GM19395 (cell line): ENCODE results near the gene SERPINA1.

ENCODE experiments used
- ATAC-seq: cut with Tn5 transposase; IDR thresholded peaks from one replicate; pipeline ENCODE4 v1.9.1; 2021; ENCODE audit warnings: mild to moderate bottlenecking, moderate library complexity; ENCODE audit not compliant: unreplicated experiment

SERPINA1 gene

GRCh38 chr14:94398182-94398479, 9.7 kb upstream of the SERPINA1 start:
- ATAC-seq = no peak

- no peak for ATAC-seq
Measured at GRCh38 chr14:94397289-94398181, 9.1 kb upstream of the SERPINA1 start.

GRCh38 chr14:94396628-94397225, 8.3 kb upstream of the SERPINA1 start:
- ATAC-seq = no peak

- ATAC-seq = no peak
Measured at GRCh38 chr14:94395888-94396574, 7.6 kb upstream of the SERPINA1 start.

GRCh38 chr14:94395282-94395887, 7.0 kb upstream of the SERPINA1 start:
- ATAC-seq = no peak

GRCh38 chr14:94394581-94395207, 6.3 kb upstream of the SERPINA1 start:
- ATAC-seq = no peak

GRCh38 chr14:94394025-94394493, 5.7 kb upstream of the SERPINA1 start:
- ATAC-seq = no peak

GRCh38 chr14:94393474-94393873, 5.1 kb upstream of the SERPINA1 start:
- ATAC-seq = no peak

GRCh38 chr14:94392510-94392935, 4.1 kb upstream of the SERPINA1 start:
- no peak for ATAC-seq

GRCh38 chr14:94391281-94391975, 3.0 kb upstream of the SERPINA1 start:
- ATAC-seq = no peak

- no peak for ATAC-seq
Measured at GRCh38 chr14:94390372-94391086, 2.1 kb upstream of the SERPINA1 start.

GRCh38 chr14:94389731-94390371, 1.4 kb upstream of the SERPINA1 start:
- no peak for ATAC-seq

- no peak for ATAC-seq
Measured at GRCh38 chr14:94389104-94389469, 685 bp upstream of the SERPINA1 start.

- ATAC-seq = no peak
Measured at GRCh38 chr14:94388027-94388383, 397 bp downstream of the SERPINA1 start.

GRCh38 chr14:94387051-94388026, 1.1 kb downstream of the SERPINA1 start:
- ATAC-seq = no peak

GRCh38 chr14:94386085-94387031, 2.0 kb downstream of the SERPINA1 start:
- no peak for ATAC-seq

GRCh38 chr14:94385553-94386057, 2.8 kb downstream of the SERPINA1 start:
- no peak for ATAC-seq
